PC-3 (cell line): ENCODE data around the gene DAB1.

Experiments used
- EZH2phosphoT487 ChIP-seq: fragments of 300-600 bp; sonication (generic); IDR thresholded peaks from 2 replicates; pipeline ENCODE4 v1.6.1; 2018; ENCODE audit warnings: mild to moderate bottlenecking, antibody characterized with exemption, low read length, borderline replicate concordance
- TF ChIP-seq, protein P1 (sequence below): fragments of 300-600 bp; sonication (generic); conservative IDR thresholded peaks from 2 replicates; pipeline ENCODE4 v1.5.1; 2017; ENCODE audit warnings: antibody characterized with exemption, low read depth, mild to moderate bottlenecking, low read length

DNA sequence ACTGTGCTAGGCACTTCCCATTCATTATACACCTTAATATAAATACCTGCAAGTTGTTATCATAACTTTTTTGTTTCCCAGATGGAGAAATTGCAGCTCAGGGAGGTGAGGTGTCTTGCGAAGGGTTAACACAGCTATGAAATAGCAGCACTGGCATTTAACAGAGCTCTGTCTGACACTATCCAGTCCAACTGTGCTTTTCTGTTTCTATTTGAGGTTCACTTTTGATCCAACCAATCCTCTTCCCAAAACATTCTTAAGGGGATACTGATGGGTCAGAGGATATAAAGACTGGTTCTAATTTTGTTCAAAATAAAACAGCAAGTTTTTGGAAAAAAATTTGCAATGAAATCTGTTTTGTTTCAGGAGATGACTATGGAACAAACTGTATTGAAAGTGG lies 411.5 kb downstream of the DAB1 start:
- TF ChIP-seq, protein P1, sequence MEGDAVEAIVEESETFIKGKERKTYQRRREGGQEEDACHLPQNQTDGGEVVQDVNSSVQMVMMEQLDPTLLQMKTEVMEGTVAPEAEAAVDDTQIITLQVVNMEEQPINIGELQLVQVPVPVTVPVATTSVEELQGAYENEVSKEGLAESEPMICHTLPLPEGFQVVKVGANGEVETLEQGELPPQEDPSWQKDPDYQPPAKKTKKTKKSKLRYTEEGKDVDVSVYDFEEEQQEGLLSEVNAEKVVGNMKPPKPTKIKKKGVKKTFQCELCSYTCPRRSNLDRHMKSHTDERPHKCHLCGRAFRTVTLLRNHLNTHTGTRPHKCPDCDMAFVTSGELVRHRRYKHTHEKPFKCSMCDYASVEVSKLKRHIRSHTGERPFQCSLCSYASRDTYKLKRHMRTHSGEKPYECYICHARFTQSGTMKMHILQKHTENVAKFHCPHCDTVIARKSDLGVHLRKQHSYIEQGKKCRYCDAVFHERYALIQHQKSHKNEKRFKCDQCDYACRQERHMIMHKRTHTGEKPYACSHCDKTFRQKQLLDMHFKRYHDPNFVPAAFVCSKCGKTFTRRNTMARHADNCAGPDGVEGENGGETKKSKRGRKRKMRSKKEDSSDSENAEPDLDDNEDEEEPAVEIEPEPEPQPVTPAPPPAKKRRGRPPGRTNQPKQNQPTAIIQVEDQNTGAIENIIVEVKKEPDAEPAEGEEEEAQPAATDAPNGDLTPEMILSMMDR = no peak
- no peak for TF ChIP-seq EZH2phosphoT487
